HG02759 (cell line): ENCODE measurements around the gene TMEM40.
A peak's percentile ranks its signal among the peaks of the same experiment; 100 is the strongest.
"Not testable (repeated sequence)": the region's sequence is repeated elsewhere in the genome, so short reads cannot be mapped to it uniquely, and the experiment has no call there.

Experiments
- ATAC-seq: cut with Tn5 transposase; IDR thresholded peaks from one replicate; pipeline ENCODE4 v1.9.1; 2021; ENCODE audit warnings: mild to moderate bottlenecking, moderate library complexity; ENCODE audit not compliant: unreplicated experiment

TMEM40 gene

GRCh38 chr3:12752102-12752501, 7.0 kb downstream of the TMEM40 start:
- no peak for ATAC-seq

- no peak for ATAC-seq
Observed at GRCh38 chr3:12751571-12751970, 7.5 kb downstream of the TMEM40 start.

GRCh38 chr3:12750658-12751071, 8.4 kb downstream of the TMEM40 start:
- peak; percentile 68 for ATAC-seq

- peak; percentile 24 for ATAC-seq
Observed at GRCh38 chr3:12750223-12750622, 8.8 kb downstream of the TMEM40 start.

- no peak for ATAC-seq
Observed at GRCh38 chr3:12748477-12748876, 10.6 kb downstream of the TMEM40 start.

GRCh38 chr3:12746419-12746818, 12.6 kb downstream of the TMEM40 start:
- ATAC-seq, result no peak

GRCh38 chr3:12744326-12744725, 14.7 kb downstream of the TMEM40 start:
- ATAC-seq, result no peak

GRCh38 chr3:12743583-12743982, 15.5 kb downstream of the TMEM40 start:
- no peak for ATAC-seq

GRCh38 chr3:12742330-12743107, 16.5 kb downstream of the TMEM40 start:
- ATAC-seq, result no peak

GRCh38 chr3:12741209-12741608, 17.9 kb downstream of the TMEM40 start:
- ATAC-seq, result no peak

GRCh38 chr3:12737833-12738232, 21.2 kb downstream of the TMEM40 start:
- no peak for ATAC-seq

GRCh38 chr3:12737319-12737718, 21.7 kb downstream of the TMEM40 start:
- no peak for ATAC-seq

- no peak for ATAC-seq
Observed at GRCh38 chr3:12734960-12735359, 24.1 kb downstream of the TMEM40 start.

- ATAC-seq, result no peak
Observed at GRCh38 chr3:12733566-12733965, 25.5 kb downstream of the TMEM40 start.

- ATAC-seq, result no peak
Observed at GRCh38 chr3:12730506-12731242, 28.4 kb downstream of the TMEM40 start.

- ATAC-seq, result no peak
Observed at GRCh38 chr3:12729051-12729651, 29.9 kb downstream of the TMEM40 start.

GRCh38 chr3:12727937-12728336, 31.1 kb downstream of the TMEM40 start:
- no peak for ATAC-seq

GRCh38 chr3:12727481-12727880, 31.6 kb downstream of the TMEM40 start:
- ATAC-seq, result no peak

- ATAC-seq, result no peak
Observed at GRCh38 chr3:12725436-12725835, 33.6 kb downstream of the TMEM40 start.

GRCh38 chr3:12724794-12725193, 34.3 kb downstream of the TMEM40 start:
- ATAC-seq, result no peak

GRCh38 chr3:12723362-12723761, 35.7 kb downstream of the TMEM40 start:
- ATAC-seq, result not testable (repeated sequence)

GRCh38 chr3:12722226-12722625, 36.8 kb downstream of the TMEM40 start:
- ATAC-seq, result no peak
